Neuronal stem cell (in vitro differentiated cells): ENCODE results near the gene BOC.

Experiments
- DNase-seq: peaks from one replicate; pipeline ENCODE4 v3.0.0-alpha.2; 2013; ENCODE audit warnings: low spot score
- H2AFZ ChIP-seq: one replicate; pipeline ENCODE4 v1.6.1; 2013; ENCODE audit warnings: mild to moderate bottlenecking, low read length, inconsistent platforms
- H2AK5ac ChIP-seq: 2 replicates; pipeline ENCODE4 v1.6.1; 2013; ENCODE audit warnings: low read depth, mild to moderate bottlenecking, inconsistent platforms, low read length, moderate library complexity, mixed read lengths
- H2BK120ac ChIP-seq: 2 replicates; pipeline ENCODE4 v1.6.1; 2013; ENCODE audit warnings: low read depth, mild to moderate bottlenecking, inconsistent platforms, low read length, moderate library complexity, mixed read lengths
- H2BK12ac ChIP-seq: one replicate; pipeline ENCODE4 v1.6.1; 2013; ENCODE audit warnings: low read length, inconsistent platforms
- H2BK15ac ChIP-seq: 2 replicates; pipeline ENCODE4 v1.6.1; 2013; ENCODE audit warnings: mild to moderate bottlenecking, low read length, inconsistent platforms, mixed read lengths
- H2BK5ac ChIP-seq: one replicate; pipeline ENCODE4 v1.6.1; 2013; ENCODE audit warnings: inconsistent platforms, mild to moderate bottlenecking, low read length, moderate library complexity
- H3K14ac ChIP-seq: one replicate; pipeline ENCODE4 v1.6.1; 2013; ENCODE audit warnings: low read length, inconsistent platforms
- H3K18ac ChIP-seq: 2 replicates; pipeline ENCODE4 v1.6.1; 2013; ENCODE audit warnings: low read length, inconsistent platforms
- H3K23ac ChIP-seq: 2 replicates; pipeline ENCODE4 v1.6.1; 2013; ENCODE audit warnings: low read depth, mild to moderate bottlenecking, mixed read lengths, low read length, inconsistent platforms; ENCODE audit not compliant: poor library complexity
- H3K27ac ChIP-seq: replicated peaks from 3 replicates; pipeline ENCODE4 v1.5.1; 2013; ENCODE audit warnings: low read length, inconsistent platforms
- H3K27me3 ChIP-seq, 3 experiments: 2 replicates each; pipeline ENCODE4 v1.6.1; 2013; ENCODE audit warnings: low read length in 3 of 3, mild to moderate bottlenecking in 2 of 3, inconsistent platforms in 1 of 3, low read depth in 1 of 3, mixed read lengths in 1 of 3, moderate library complexity in 1 of 3; ENCODE audit not compliant: control insufficient read depth in 3 of 3, insufficient read depth in 3 of 3
- H3K36me3 ChIP-seq, 2 donors: replicated peaks in 1 of 2; 2 replicates each; pipeline ENCODE4 v1.6.1; 2013; ENCODE audit warnings: low read length in 2 of 2; ENCODE audit not compliant: control insufficient read depth in 2 of 2, insufficient read depth in 2 of 2
- H3K4ac ChIP-seq: 2 replicates; pipeline ENCODE4 v1.6.1; 2013; ENCODE audit warnings: inconsistent platforms, mild to moderate bottlenecking, low read length, moderate library complexity
- H3K4me1 ChIP-seq, 2 donors: 1 replicate in 1 of 2; 2 replicates in 1 of 2; pipeline ENCODE4 v1.6.1; 2013; ENCODE audit warnings: low read length in 2 of 2, low read depth in 1 of 2; ENCODE audit not compliant: control insufficient read depth in 2 of 2, insufficient read depth in 1 of 2
- H3K4me2 ChIP-seq: one replicate; pipeline ENCODE4 v1.6.1; 2013; ENCODE audit warnings: mild to moderate bottlenecking, low read length, inconsistent platforms; ENCODE audit not compliant: insufficient read depth, poor library complexity, severe bottlenecking
- H3K4me3 ChIP-seq, 2 donors: 2 replicates each; pipeline ENCODE4 v1.5.1; 2013; ENCODE audit warnings: low read length in 2 of 2, mild to moderate bottlenecking in 2 of 2, inconsistent platforms in 1 of 2, moderate library complexity in 1 of 2
- H3K79me1 ChIP-seq: one replicate; pipeline ENCODE4 v1.6.1; 2013; ENCODE audit warnings: low read depth, mild to moderate bottlenecking, inconsistent platforms, low read length, moderate library complexity
- H3K9ac ChIP-seq: one replicate; pipeline ENCODE4 v1.6.1; 2013; ENCODE audit warnings: mild to moderate bottlenecking, low read depth, low read length, inconsistent platforms; ENCODE audit not compliant: poor library complexity
- H3K9me3 ChIP-seq, 2 donors: replicated peaks in 1 of 2; 2 replicates each; pipeline versions ENCODE3 to v1.6.1; 2013; ENCODE audit warnings: low read length in 2 of 2, mild to moderate bottlenecking in 2 of 2, inconsistent platforms in 1 of 2, low read depth in 1 of 2, mixed read lengths in 1 of 2, moderate library complexity in 1 of 2; ENCODE audit not compliant: control insufficient read depth in 2 of 2, insufficient read depth in 1 of 2
- H4K8ac ChIP-seq: one replicate; pipeline ENCODE4 v1.6.1; 2013; ENCODE audit warnings: low read depth, mild to moderate bottlenecking, inconsistent platforms, low read length, moderate library complexity
- H4K91ac ChIP-seq: one replicate; pipeline ENCODE4 v1.6.1; 2013; ENCODE audit warnings: low read length, low read depth, mild to moderate bottlenecking, inconsistent platforms; ENCODE audit not compliant: poor library complexity
- WGBS, 2 donors: extraction: QIAGEN DNeasy Blood & Tissue Kit; methylation state at CpG; one replicate each; pipeline ENCODE4 v1.1.7; 2013; ENCODE audit warnings: missing lambda C conversion rate in 2 of 2, mixed read lengths in 1 of 2; ENCODE audit not compliant: insufficient read length in 2 of 2, insufficient replicate concordance in 1 of 2; ENCODE audit errors: extremely low coverage in 2 of 2; 5-methylcytosine and 5-hydroxymethylcytosine counted together

The BOC gene

GRCh38 chr3:113194823-113195401, 16.4 kb upstream of the BOC start:
- no peak overlapping the region for H2BK12ac ChIP-seq
- no peak overlapping the region for H3K18ac ChIP-seq
- H2BK15ac ChIP-seq = no peak overlapping the region
- no peak for DNase-seq
- H3K36me3 ChIP-seq = no peaks in the 10 kb centered on the region
- H3K4me1 ChIP-seq = peaks cover 17 to 28% of the 10 kb centered on the region in 2 donors
- H3K14ac ChIP-seq = no peak overlapping the region
- WGBS, 2 donors = no CpG with 5 or more reads among the region's 4 CpGs
- no peaks in the 10 kb centered on the region for H3K79me1 ChIP-seq
- no peak overlapping the region for H3K23ac ChIP-seq
- H4K8ac ChIP-seq = no peak overlapping the region
- H3K27ac ChIP-seq = no peak overlapping the region
- no peak overlapping the region for H3K9ac ChIP-seq
- H3K4me3 ChIP-seq = no peak overlapping the region
- no peak overlapping the region for H3K4ac ChIP-seq
- H2AFZ ChIP-seq = peak overlapping the region; percentile 67
- H2AK5ac ChIP-seq = no peak overlapping the region
- peaks cover 0 to 6% of the 10 kb centered on the region in 2 donors for H3K9me3 ChIP-seq
- H3K4me2 ChIP-seq = no peak overlapping the region
- no peak overlapping the region for H2BK5ac ChIP-seq
- no peaks in the 10 kb centered on the region for H3K27me3 ChIP-seq
- no peak overlapping the region for H4K91ac ChIP-seq
- H2BK120ac ChIP-seq = no peak overlapping the region

- no peak overlapping the region for H2AK5ac ChIP-seq
- H2AFZ ChIP-seq = no peak overlapping the region
- peaks cover 0 to 5% of the 10 kb centered on the region in 2 donors for H3K4me1 ChIP-seq
- H3K27me3 ChIP-seq = no peaks in the 10 kb centered on the region
- no peak overlapping the region for H3K27ac ChIP-seq
- no peak for DNase-seq
- H4K8ac ChIP-seq = no peak overlapping the region
- H3K9me3 ChIP-seq = peaks cover 0 to 6% of the 10 kb centered on the region in 2 donors
- no peak overlapping the region for H2BK5ac ChIP-seq
- H2BK12ac ChIP-seq = no peak overlapping the region
- no peak overlapping the region for H3K4ac ChIP-seq
- H3K4me2 ChIP-seq = no peak overlapping the region
- H3K14ac ChIP-seq = no peak overlapping the region
- no peaks in the 10 kb centered on the region for H3K36me3 ChIP-seq
- no peak overlapping the region for H3K18ac ChIP-seq
- no peak overlapping the region for H2BK15ac ChIP-seq
- no peaks in the 10 kb centered on the region for H3K79me1 ChIP-seq
- no peak overlapping the region for H2BK120ac ChIP-seq
- no peak overlapping the region for H4K91ac ChIP-seq
- no peak overlapping the region for H3K23ac ChIP-seq
- H3K9ac ChIP-seq = no peak overlapping the region
- peak overlapping the region in 1 of 2 donors; percentile 5 for H3K4me3 ChIP-seq
Measured at GRCh38 chr3:113200351-113200750, 11.0 kb upstream of the BOC start.

- no peak overlapping the region for H3K9ac ChIP-seq
- no CpG with 5 or more reads among the region's 1 CpG for WGBS, 2 donors
Measured at GRCh38 chr3:113200946-113201345, 10.4 kb upstream of the BOC start.

GRCh38 chr3:113204371-113204770, 7.0 kb upstream of the BOC start:
- H3K27ac ChIP-seq = no peak overlapping the region
- H3K27me3 ChIP-seq = no peaks in the 10 kb centered on the region
- peak overlapping the region; percentile 24 for H2AFZ ChIP-seq
- no peak overlapping the region for H2BK5ac ChIP-seq
- no peak overlapping the region for H3K4me3 ChIP-seq
- H3K36me3 ChIP-seq = no peaks in the 10 kb centered on the region
- no peak overlapping the region for H3K4me2 ChIP-seq
- no peak overlapping the region for H2AK5ac ChIP-seq
- no peak overlapping the region for H4K8ac ChIP-seq
- WGBS, 2 donors = no CpG with 5 or more reads among the region's 6 CpGs
- H3K4me1 ChIP-seq = peaks cover 3 to 4% of the 10 kb centered on the region in 2 donors
- no peaks in the 10 kb centered on the region for H3K79me1 ChIP-seq
- no peak overlapping the region for H2BK120ac ChIP-seq
- no peak overlapping the region for H3K4ac ChIP-seq
- H2BK12ac ChIP-seq = no peak overlapping the region
- H3K18ac ChIP-seq = peak overlapping the region; percentile 59
- no peaks in the 10 kb centered on the region for H3K9me3 ChIP-seq
- H3K23ac ChIP-seq = no peak overlapping the region
- no peak overlapping the region for H3K14ac ChIP-seq
- no peak overlapping the region for H2BK15ac ChIP-seq
- H4K91ac ChIP-seq = no peak overlapping the region
- H3K9ac ChIP-seq = no peak overlapping the region
- DNase-seq = no peak

More at GRCh38 chr3:113200946-113201345, 10.4 kb upstream of the BOC start:
- Histone ChIP-seq H3K18ac (no peak overlapping the region), H4K91ac (no peak overlapping the region), H2BK120ac (no peak overlapping the region), H2BK5ac (no peak overlapping the region), H3K23ac (no peak overlapping the region), H4K8ac (no peak overlapping the region), H2BK15ac (no peak overlapping the region), H2AK5ac (no peak overlapping the region), H3K27ac (no peak overlapping the region), H3K4me3 (no peak overlapping the region), H3K4me2 (no peak overlapping the region), H2AFZ (no peak overlapping the region), H2BK12ac (no peak overlapping the region), H3K4ac (no peak overlapping the region), H3K36me3 (no peaks in the 10 kb centered on the region), H3K79me1 (no peaks in the 10 kb centered on the region), H3K4me1 (peaks cover 0 to 2% of the 10 kb centered on the region in 2 donors), H3K14ac (no peak overlapping the region), H3K9me3 (peaks cover 0 to 6% of the 10 kb centered on the region in 2 donors), H3K27me3 (no peaks in the 10 kb centered on the region)
- DNase-seq = no peak
